KMS-11 (cell line): ENCODE results near the gene ELFN2.

Experiments used
- H2AFZ ChIP-seq: fragments of 200-600 bp; sonication (generic); 2 replicates; pipeline ENCODE4 v1.6.1; 2016; ENCODE audit warnings: antibody characterized with exemption, mixed run types, low read depth
- H3K27ac ChIP-seq: fragments of 200-600 bp; sonication (generic); 2 replicates; pipeline ENCODE4 v1.6.1; 2016; ENCODE audit warnings: mild to moderate bottlenecking, mixed run types
- H3K27me3 ChIP-seq: fragments of 200-600 bp; sonication (generic); 2 replicates; pipeline ENCODE4 v1.6.1; 2017; ENCODE audit warnings: mild to moderate bottlenecking, low read depth, mixed run types, moderate library complexity; ENCODE audit not compliant: insufficient read depth
- H3K36me3 ChIP-seq: fragments of 200-600 bp; sonication (generic); 2 replicates; pipeline ENCODE4 v1.6.1; 2017; ENCODE audit warnings: mild to moderate bottlenecking, mixed run types; ENCODE audit not compliant: insufficient read depth
- H3K4me1 ChIP-seq: fragments of 200-600 bp; sonication (generic); 2 replicates; pipeline ENCODE4 v1.6.1; 2016; ENCODE audit warnings: mild to moderate bottlenecking, low read depth, mixed run types; ENCODE audit not compliant: poor library complexity, severe bottlenecking
- H3K4me2 ChIP-seq: fragments of 200-600 bp; sonication (generic); 2 replicates; pipeline ENCODE4 v1.7.0; 2016; ENCODE audit warnings: mild to moderate bottlenecking, mixed run types
- H3K4me3 ChIP-seq: fragments of 200-600 bp; sonication (generic); IDR thresholded peaks from 2 replicates; pipeline ENCODE4 v1.6.1; 2017; ENCODE audit warnings: low read depth, low read length, mixed read lengths; ENCODE audit not compliant: insufficient read depth
- H3K79me2 ChIP-seq: fragments of 200-600 bp; sonication (generic); 2 replicates; pipeline ENCODE4 v1.6.1; 2016; ENCODE audit warnings: low read depth, mixed run types; ENCODE audit not compliant: insufficient read depth
- H3K9ac ChIP-seq: fragments of 200-600 bp; sonication (generic); 2 replicates; pipeline ENCODE4 v1.6.1; 2016; ENCODE audit warnings: mild to moderate bottlenecking, mixed run types
- H4K20me1 ChIP-seq: fragments of 200-600 bp; sonication (generic); 2 replicates; pipeline ENCODE4 v1.6.1; 2016; ENCODE audit warnings: mild to moderate bottlenecking, mixed run types; ENCODE audit not compliant: insufficient read depth
- CTCF ChIP-seq: fragments of 200-600 bp; sonication (generic); conservative IDR thresholded peaks from 2 replicates; pipeline ENCODE4 v1.6.1; 2017; ENCODE audit warnings: low read depth, mild to moderate bottlenecking, antibody characterized with exemption, low read length, moderate library complexity, mixed read lengths

Gene ELFN2

GRCh38 chr22:37388538-37388937 is 38.7 kb downstream of the ELFN2 start:
- Histone ChIP-seq H3K27me3 (peaks cover 17% of the 10 kb centered on the region), H3K4me3 (no peak overlapping the region), H4K20me1 (no peaks in the 10 kb centered on the region), H3K36me3 (no peaks in the 10 kb centered on the region), H2AFZ (no peak overlapping the region), H3K79me2 (no peaks in the 10 kb centered on the region), H3K4me1 (no peaks in the 10 kb centered on the region), H3K4me2 (no peak overlapping the region), H3K9ac (no peak overlapping the region), H3K27ac (no peak overlapping the region)
- no peak for TF ChIP-seq CTCF

GRCh38 chr22:37387793-37388192 is 39.5 kb downstream of the ELFN2 start:
- H4K20me1 ChIP-seq, result no peaks in the 10 kb centered on the region
- H3K27me3 ChIP-seq, result peaks cover 17% of the 10 kb centered on the region
- TF ChIP-seq CTCF, result no peak
- H3K79me2 ChIP-seq, result no peaks in the 10 kb centered on the region
- no peaks in the 10 kb centered on the region for H3K4me1 ChIP-seq
- H3K4me2 ChIP-seq, result no peak overlapping the region
- H2AFZ ChIP-seq, result no peak overlapping the region
- no peak overlapping the region for H3K4me3 ChIP-seq
- H3K36me3 ChIP-seq, result no peaks in the 10 kb centered on the region
- H3K27ac ChIP-seq, result no peak overlapping the region
- H3K9ac ChIP-seq, result no peak overlapping the region

DNA sequence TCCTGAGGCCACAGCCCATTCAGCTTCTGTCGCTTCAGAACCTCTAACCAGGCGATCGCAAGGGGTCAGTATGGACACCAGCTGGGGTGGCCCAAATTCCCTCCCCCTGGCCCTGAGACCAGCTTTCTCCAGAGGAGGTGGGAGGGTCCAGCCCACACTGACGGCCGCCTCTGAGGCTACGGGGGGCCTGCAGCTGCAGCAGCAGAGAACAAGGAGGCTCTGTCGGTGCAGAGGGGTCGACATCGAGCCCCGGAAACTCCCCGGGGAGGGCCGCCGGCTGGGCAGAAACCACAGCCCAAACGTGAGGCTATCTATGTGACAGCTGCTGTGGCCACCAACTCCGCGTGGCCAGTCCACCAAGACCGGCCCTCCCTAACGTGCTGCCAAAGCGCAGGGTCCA is 40.8 kb downstream of the ELFN2 start:
- Histone ChIP-seq H3K9ac (no peak overlapping the region), H3K4me2 (no peak overlapping the region), H3K27me3 (peaks cover 22% of the 10 kb centered on the region), H3K79me2 (no peaks in the 10 kb centered on the region), H4K20me1 (no peaks in the 10 kb centered on the region), H2AFZ (no peak overlapping the region), H3K4me3 (no peak overlapping the region), H3K4me1 (no peaks in the 10 kb centered on the region), H3K27ac (no peak overlapping the region), H3K36me3 (no peaks in the 10 kb centered on the region)
- no peak for TF ChIP-seq CTCF

DNA sequence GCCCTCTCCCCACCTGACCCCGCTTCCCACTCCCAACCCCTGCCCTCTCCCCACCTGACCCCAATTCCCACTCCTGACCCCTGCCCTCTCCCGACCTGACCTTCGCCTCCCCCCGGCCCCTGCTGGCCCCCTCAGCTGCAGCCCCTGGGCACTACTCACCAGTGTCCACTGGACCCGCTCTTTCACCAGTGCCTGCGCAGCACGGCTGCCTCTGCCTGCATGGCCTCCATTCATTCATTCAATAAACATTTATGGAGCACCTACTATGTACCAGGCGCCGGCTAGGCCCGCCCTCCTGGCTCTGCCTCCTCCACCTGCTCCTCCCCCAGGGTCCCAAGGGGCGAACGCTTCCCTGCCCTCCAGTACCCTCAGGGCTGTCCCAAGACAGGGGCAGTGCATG is 42.6 kb downstream of the ELFN2 start:
- Histone ChIP-seq H3K36me3 (no peaks in the 10 kb centered on the region), H3K79me2 (no peaks in the 10 kb centered on the region), H3K4me3 (no peak overlapping the region), H2AFZ (no peak overlapping the region), H3K9ac (no peak overlapping the region), H3K4me2 (no peak overlapping the region), H3K4me1 (no peaks in the 10 kb centered on the region), H3K27me3 (peaks cover 37% of the 10 kb centered on the region), H4K20me1 (no peaks in the 10 kb centered on the region), H3K27ac (no peak overlapping the region)
- no peak for TF ChIP-seq CTCF

GRCh38 chr22:37383341-37383740 is 43.9 kb downstream of the ELFN2 start:
- Histone ChIP-seq H4K20me1 (no peaks in the 10 kb centered on the region), H3K79me2 (no peaks in the 10 kb centered on the region), H3K27me3 (peaks cover 40% of the 10 kb centered on the region), H3K4me3 (no peak overlapping the region), H2AFZ (no peak overlapping the region), H3K4me1 (peaks cover 12% of the 10 kb centered on the region), H3K4me2 (no peak overlapping the region), H3K27ac (no peak overlapping the region), H3K9ac (no peak overlapping the region), H3K36me3 (no peaks in the 10 kb centered on the region)
- TF ChIP-seq CTCF, result no peak
